ENCODE results near the gene LDB2. TPM values are rescaled to one million over a fixed set of nuclear protein-coding genes. Genes with fewer than 3 reads are reported as not detected.
"Not testable (repeated sequence)": the region's sequence is repeated elsewhere in the genome, so short reads cannot be mapped to it uniquely, and the experiment has no call there.

LDB2 gene
- total RNA-seq, 2 donors from 2014 or later = 3.2 to 7.9 TPM

DNA sequence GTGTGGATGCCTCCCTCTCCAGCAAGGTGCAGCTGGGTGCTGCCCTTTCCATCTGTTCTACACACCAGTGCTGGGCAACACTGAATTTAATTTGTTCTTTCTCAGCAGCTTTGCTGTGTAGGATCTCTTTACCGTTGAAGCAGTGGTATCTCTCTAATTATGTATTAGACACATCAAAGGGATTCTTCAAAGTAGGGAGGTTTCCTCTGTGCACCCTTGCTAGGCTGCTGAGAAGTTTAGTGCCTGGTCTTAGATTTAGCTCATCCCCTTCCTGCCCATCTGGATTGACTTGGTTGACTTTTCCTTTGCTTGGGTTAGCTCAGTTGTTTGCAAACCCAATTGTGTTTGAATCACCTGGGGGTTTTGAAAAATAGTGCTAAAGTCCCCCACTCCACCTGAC lies 27.8 kb upstream of the LDB2 start:
- H3K27me3 ChIP-seq = no peaks in the 10 kb centered on the region
- no peak for DNase-seq

DNA sequence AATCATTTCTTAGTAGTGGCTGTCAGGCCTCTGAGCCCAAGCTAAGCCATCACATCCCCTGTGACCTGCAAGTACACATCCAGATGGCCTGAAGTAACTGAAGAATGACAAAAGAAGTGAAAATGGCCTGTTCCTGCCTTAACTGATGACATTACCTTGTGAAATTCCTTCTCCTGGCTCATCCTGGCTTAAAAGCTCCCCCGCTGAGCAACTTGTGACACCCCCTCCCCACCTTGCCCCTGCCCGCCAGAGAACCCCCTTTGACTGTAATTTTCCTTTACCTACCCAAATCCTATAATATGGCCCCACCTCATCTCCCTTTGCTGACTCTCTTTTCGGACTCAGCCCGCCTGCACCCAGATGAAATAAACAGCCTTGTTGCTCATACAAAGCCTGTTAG lies 20.3 kb upstream of the LDB2 start:
- DNase-seq; H3K27me3 ChIP-seq; H3K9me3 ChIP-seq; H3K36me3 ChIP-seq; H3K4me3 ChIP-seq; intact Hi-C loops (cut with DNase I); H3K27ac ChIP-seq; H3K9ac ChIP-seq (ENCODE audit: low read depth in 2 of 2, low read length in 2 of 2); H3K4me1 ChIP-seq: not testable (repeated sequence)

More for the DNA sequence above, 27.8 kb upstream of the LDB2 start:
- Histone ChIP-seq H3K4me1 (no peaks in the 10 kb centered on the region), H3K36me3 (no peaks in the 10 kb centered on the region), H3K9me3 (no peaks in the 10 kb centered on the region), H3K27ac (no peak overlapping the region), H3K4me3 (no peak overlapping the region), H3K9ac (ENCODE audit: low read depth in 2 of 2, low read length in 2 of 2) (no peak overlapping the region)
- intact Hi-C loops (cut with DNase I) = no loop called here
- no peak for TF ChIP-seq CTCF (IDR thresholded peaks at IDR 0.05)

DNA sequence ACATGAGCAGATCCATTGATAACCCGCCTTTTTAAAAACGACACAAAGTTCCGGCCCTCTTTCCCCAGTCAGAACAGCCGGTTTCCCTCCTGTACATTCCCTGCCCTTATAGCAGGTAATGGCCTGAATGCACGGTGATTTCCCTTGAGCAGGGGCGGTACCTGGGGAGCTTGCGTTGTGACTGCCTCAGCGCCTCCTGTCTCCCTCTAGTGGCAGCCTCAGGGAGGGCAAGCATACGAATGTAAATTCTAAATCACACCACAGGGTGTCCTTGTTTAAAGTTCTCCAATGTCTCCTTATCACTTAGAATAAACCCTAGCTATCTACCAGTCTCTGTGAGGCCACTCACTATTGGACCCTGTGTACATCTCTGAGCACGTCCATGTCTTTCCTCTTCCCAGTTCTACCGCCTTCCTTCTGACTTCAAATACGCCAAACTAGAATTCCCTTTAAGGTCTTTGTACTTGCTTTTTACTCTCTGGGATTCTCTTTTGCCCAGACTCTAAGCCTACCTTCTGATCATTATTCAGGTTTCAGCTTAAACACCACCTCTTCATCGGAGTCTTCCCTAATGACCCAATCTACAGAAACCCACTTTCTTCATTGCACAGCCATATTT lies 18.4 kb upstream of the LDB2 start:
- Histone ChIP-seq H3K9ac (ENCODE audit: low read depth in 2 of 2, low read length in 2 of 2) (no peak overlapping the region), H3K4me1 (no peaks in the 10 kb centered on the region), H3K27me3 (no peaks in the 10 kb centered on the region), H3K9me3 (no peaks in the 10 kb centered on the region), H3K27ac (no peak overlapping the region), H3K36me3 (no peaks in the 10 kb centered on the region), H3K4me3 (no peak overlapping the region)
- intact Hi-C loops (cut with DNase I) = no loop called here
- peak; percentile 34 for DNase-seq
- TF ChIP-seq CTCF (IDR thresholded peaks at IDR 0.05) = peak; percentile 42

- Histone ChIP-seq H3K27me3 (no peaks in the 10 kb centered on the region), H3K36me3 (no peaks in the 10 kb centered on the region), H3K4me3 (no peak overlapping the region), H3K9ac (ENCODE audit: low read depth in 2 of 2, low read length in 2 of 2) (no peak overlapping the region), H3K27ac (no peak overlapping the region), H3K4me1 (no peaks in the 10 kb centered on the region), H3K9me3 (no peaks in the 10 kb centered on the region)
- DNase-seq = no peak
- intact Hi-C loops (cut with DNase I) = no loop called here
- TF ChIP-seq CTCF (IDR thresholded peaks at IDR 0.05) = no peak
Observed at GRCh38 chr4:16916031-16916430, 17.6 kb upstream of the LDB2 start.

- Histone ChIP-seq H3K4me1 (no peaks in the 10 kb centered on the region), H3K27me3 (no peaks in the 10 kb centered on the region), H3K36me3 (no peaks in the 10 kb centered on the region), H3K27ac (no peak overlapping the region), H3K9me3 (no peaks in the 10 kb centered on the region), H3K4me3 (no peak overlapping the region), H3K9ac (ENCODE audit: low read depth in 2 of 2, low read length in 2 of 2) (no peak overlapping the region)
- TF ChIP-seq CTCF (IDR thresholded peaks at IDR 0.05) = no peak
- intact Hi-C loops (cut with DNase I) = no loop called here
- DNase-seq = no peak
Observed at GRCh38 chr4:16914208-16914607, 15.8 kb upstream of the LDB2 start.

GRCh38 chr4:16912896-16913295 lies 14.5 kb upstream of the LDB2 start:
- Histone ChIP-seq H3K4me3 (no peak overlapping the region), H3K27ac (no peak overlapping the region), H3K9me3 (no peaks in the 10 kb centered on the region), H3K27me3 (no peaks in the 10 kb centered on the region), H3K9ac (ENCODE audit: low read depth in 2 of 2, low read length in 2 of 2) (no peak overlapping the region), H3K36me3 (no peaks in the 10 kb centered on the region), H3K4me1 (no peaks in the 10 kb centered on the region)
- intact Hi-C loops (cut with DNase I) = no loop called here
- DNase-seq = no peak
- TF ChIP-seq CTCF (IDR thresholded peaks at IDR 0.05) = no peak

Data from colonic mucosa (tissue), 4 donors.